NCI-H1048 (cell line): Measurements from ENCODE around the gene TUBD1.
"Not testable (repeated sequence)": the region's sequence is repeated elsewhere in the genome, so short reads cannot be mapped to it uniquely, and the experiment has no call there.

Experiments used
- DNase-seq: peaks from one replicate; lab custom pipeline; 2025; lab: John Stamatoyannopoulos, UW

TUBD1 gene

GRCh38 chr17:59874376-59874775, 18.4 kb downstream of the TUBD1 start:
- DNase-seq = no peak

DNA sequence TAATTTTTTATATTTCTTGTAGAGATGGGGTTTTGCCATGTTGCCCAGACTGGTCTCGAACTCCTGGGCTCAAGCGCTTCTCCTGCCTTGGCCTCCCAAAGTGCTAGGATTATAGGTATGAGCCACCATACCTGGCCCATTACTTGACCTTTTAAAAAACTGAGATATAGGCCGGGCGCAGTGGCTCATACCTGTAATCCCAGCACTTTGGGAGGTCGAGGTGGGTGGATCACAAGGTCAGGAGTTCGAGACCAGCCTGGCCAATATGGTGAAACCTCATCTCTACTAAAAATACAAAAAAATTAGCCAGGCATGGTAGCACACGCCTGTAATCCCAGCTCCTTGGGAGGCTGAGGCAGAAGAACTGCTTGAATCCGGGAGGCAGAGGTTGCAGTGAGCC, 19.3 kb downstream of the TUBD1 start:
- DNase-seq = not testable (repeated sequence)

DNA sequence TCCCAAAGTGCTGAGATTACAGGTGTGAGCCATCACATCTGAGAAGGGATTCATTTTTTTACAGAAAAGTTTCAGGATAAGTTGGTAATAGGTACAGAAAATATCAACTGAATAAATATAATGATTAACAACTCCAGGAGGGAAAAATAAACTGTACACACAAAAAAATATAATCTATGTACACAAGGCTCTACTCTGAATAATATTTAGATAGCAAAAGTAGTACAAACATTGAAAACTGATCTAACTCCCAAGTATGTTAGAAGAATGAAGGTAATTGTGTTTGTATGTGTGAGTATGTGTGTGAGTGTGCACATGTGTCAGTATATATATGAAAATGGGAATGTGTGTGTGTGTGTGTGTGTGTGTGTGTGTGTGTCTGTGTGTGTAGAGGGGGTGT, 20.4 kb downstream of the TUBD1 start:
- no peak for DNase-seq

GRCh38 chr17:59870482-59870881, 22.3 kb downstream of the TUBD1 start:
- DNase-seq = no peak

- DNase-seq = no peak
These were observed 22.9 kb downstream of the TUBD1 start for GRCh38 chr17:59869941-59870218.

DNA sequence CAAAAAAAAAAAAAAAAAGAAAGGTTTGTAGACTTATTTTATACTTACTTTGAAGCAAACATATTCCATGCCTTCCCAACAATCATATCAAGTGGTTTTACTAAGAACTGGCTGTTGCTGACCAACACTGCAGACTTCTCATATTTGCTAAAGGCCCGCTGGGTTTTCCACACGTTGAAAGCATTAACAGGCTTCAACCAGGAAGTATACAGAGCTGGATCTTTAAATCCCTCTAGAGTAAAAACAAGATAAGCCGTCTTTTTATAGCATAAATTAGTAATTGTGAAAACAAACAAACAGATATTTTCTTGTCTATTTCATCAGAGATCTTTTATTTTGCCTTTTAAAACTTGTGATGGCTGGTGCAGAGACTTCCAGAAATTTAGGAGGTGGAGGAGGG, 29.1 kb downstream of the TUBD1 start:
- no peak for DNase-seq

GRCh38 chr17:59859444-59860025, 33.2 kb downstream of the TUBD1 start:
- DNase-seq = no peak

GRCh38 chr17:59858932-59859331, 33.8 kb downstream of the TUBD1 start:
- DNase-seq = no peak

GRCh38 chr17:59858167-59858816, 34.5 kb downstream of the TUBD1 start:
- DNase-seq = no peak

- no peak for DNase-seq
These were observed 35.6 kb downstream of the TUBD1 start for GRCh38 chr17:59856859-59857794.

- not testable (repeated sequence) for DNase-seq
These were observed 38.6 kb downstream of the TUBD1 start for GRCh38 chr17:59853919-59854729.

GRCh38 chr17:59853168-59853918, 39.4 kb downstream of the TUBD1 start:
- DNase-seq = no peak

DNA sequence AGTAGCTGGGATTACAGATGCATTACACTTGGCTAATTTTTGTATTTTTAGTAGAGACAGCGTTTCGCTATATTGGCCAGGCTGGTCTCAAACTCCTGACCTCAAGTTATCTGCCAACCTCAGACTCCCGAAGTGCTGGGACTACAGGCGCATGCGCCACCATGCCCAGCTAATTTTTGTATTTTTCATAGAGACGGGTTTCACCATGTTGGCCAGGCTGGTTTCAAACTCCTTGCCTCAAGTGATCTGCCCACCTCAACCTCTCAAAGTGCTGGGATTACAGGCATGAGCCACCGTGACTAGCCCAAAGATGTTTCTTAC, 39.9 kb downstream of the TUBD1 start:
- not testable (repeated sequence) for DNase-seq

- no peak for DNase-seq
These were observed 41.0 kb downstream of the TUBD1 start for GRCh38 chr17:59851439-59852375.

GRCh38 chr17:59850311-59850710, 42.4 kb downstream of the TUBD1 start:
- DNase-seq = not testable (repeated sequence)

DNA sequence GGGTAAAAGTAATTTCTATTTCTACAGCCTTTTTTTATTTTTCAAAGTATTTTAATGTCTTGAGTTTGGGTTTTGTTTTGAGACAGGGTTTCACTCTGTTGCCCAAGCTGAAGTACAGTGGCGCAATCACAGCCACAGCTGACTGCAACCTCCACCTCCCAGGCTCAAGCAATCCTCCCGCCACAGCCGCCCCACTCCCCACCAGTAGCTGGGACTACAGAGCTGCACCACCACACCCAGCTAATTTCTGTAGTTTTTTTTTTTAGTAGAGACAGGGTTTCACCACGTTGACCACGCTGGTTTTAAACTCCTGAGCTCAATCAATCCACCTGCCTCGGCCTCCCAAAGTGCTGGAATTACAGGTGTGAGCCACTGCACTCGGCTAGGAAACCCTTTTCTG, 44.0 kb downstream of the TUBD1 start:
- DNase-seq = no peak

DNA sequence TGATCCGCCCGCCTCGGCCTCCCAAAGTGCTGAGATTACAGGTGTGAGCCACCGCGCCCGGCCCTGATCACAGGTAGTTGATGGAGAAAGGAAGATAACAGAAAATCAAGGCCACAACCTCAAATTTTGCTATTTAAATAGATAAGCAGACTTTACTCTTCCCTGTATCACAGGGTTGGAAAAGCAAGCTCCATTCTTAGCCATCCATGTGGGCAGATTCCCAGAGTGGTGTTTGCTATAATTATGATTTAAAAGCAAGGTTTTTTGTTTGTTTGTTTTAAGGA, 44.4 kb downstream of the TUBD1 start:
- DNase-seq = no peak

DNA sequence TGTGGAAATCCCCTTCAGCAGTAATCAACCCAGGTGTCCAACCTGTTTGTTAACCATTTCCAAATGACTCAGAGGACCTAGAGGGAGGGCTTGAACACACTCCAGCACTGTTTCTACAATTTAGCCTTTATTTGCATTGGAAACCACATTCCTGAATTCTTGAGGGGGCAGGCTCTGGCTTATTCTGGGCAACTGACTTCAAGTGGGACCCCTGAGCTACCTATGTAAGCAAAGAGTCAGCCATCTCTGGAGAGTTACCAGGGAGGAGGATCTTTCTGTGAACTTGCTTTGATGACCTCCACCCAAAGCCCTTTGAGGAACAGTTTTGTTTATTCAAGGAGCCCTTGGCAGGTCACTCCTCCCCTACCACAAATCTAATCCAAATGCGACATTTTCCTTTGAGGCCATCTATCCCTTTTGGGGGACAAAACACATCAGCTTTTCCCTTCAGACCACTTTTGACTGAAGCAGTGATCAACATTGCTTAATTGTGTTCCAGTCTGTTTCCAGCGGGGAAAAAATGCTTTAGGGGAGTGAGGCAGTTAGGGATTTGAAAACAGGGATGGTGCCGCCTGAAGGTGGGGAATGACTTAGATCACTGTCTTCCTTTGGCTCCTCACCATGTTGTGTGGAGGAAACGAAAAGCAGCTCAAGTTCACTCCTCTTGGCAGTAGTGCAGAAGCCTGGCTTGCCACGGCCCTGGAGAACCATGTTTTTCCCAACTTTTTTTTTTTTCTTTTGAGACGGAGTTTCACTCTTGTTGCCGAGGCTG, 46.2 kb downstream of the TUBD1 start:
- DNase-seq = peak; percentile 79

- peak; percentile 94 for DNase-seq
These were observed 46.9 kb downstream of the TUBD1 start for GRCh38 chr17:59845595-59846393.
